Brain microvascular endothelial cell (primary cell): ENCODE results near the gene IDI1.

Source experiments
- DNase-seq: peaks from one replicate; pipeline ENCODE4 v3.0.0-alpha.2; 2020
- H3K27ac ChIP-seq: fragments of 250-450 bp; sonication (Bioruptor Pico); 2 replicates; pipeline ENCODE4 v1.5.1; 2020; ENCODE audit warnings: mild to moderate bottlenecking, moderate library complexity
- H3K27me3 ChIP-seq: fragments of 250-450 bp; sonication (Bioruptor Pico); replicated peaks from 2 replicates; pipeline ENCODE4 v1.5.1; 2020; ENCODE audit warnings: mild to moderate bottlenecking
- H3K36me3 ChIP-seq: fragments of 250-450 bp; sonication (Bioruptor Pico); replicated peaks from 2 replicates; pipeline ENCODE4 v1.5.1; 2020; ENCODE audit warnings: mild to moderate bottlenecking
- H3K4me3 ChIP-seq: 2 replicates; pipeline ENCODE4 v1.5.1; 2011; ENCODE audit warnings: low read depth, mild to moderate bottlenecking, control low read depth, low read length, moderate library complexity
- CTCF ChIP-seq: IDR thresholded peaks from 2 replicates; pipeline ENCODE4 v1.5.1; 2011; ENCODE audit warnings: low read depth, mild to moderate bottlenecking, moderate library complexity, low read length, control low read depth, inconsistent platforms; ENCODE audit errors: missing control alignments
- in situ Hi-C: cut with HindIII; loops from 2 replicates; pipeline ENCODE4 v1.10.0; 2017; ENCODE audit warnings: low sequenced_read_pairs, low pct_ligation_motif_present

IDI1 gene

GRCh38 chr10:1084011-1084950 lies 35.4 kb upstream of the IDI1 start:
- in situ Hi-C loops = no loop called here

GRCh38 chr10:1083581-1083980 lies 34.7 kb upstream of the IDI1 start:
- no peak for TF ChIP-seq CTCF
- in situ Hi-C loops = no loop called here
- H3K36me3 ChIP-seq = peaks cover 66% of the 10 kb centered on the region
- no peak for DNase-seq
- H3K4me3 ChIP-seq = no peak overlapping the region
- no peaks in the 10 kb centered on the region for H3K27me3 ChIP-seq
- H3K27ac ChIP-seq = no peak overlapping the region

More at GRCh38 chr10:1084011-1084950, 35.4 kb upstream of the IDI1 start:
- no peak for TF ChIP-seq CTCF
- Histone ChIP-seq H3K27me3 (no peaks in the 10 kb centered on the region), H3K27ac (no peak overlapping the region), H3K36me3 (peaks cover 70% of the 10 kb centered on the region), H3K4me3 (no peak overlapping the region)
- DNase-seq = no peak

GRCh38 chr10:1078668-1079067 lies 29.7 kb upstream of the IDI1 start:
- no peak for TF ChIP-seq CTCF
- DNase-seq = no peak
- in situ Hi-C loops = no loop called here
- Histone ChIP-seq H3K27me3 (no peaks in the 10 kb centered on the region), H3K27ac (no peak overlapping the region), H3K36me3 (peaks cover 45% of the 10 kb centered on the region), H3K4me3 (no peak overlapping the region)

- peak; percentile 33 for TF ChIP-seq CTCF
- Histone ChIP-seq H3K36me3 (peaks cover 29% of the 10 kb centered on the region), H3K27ac (no peak overlapping the region), H3K27me3 (no peaks in the 10 kb centered on the region), H3K4me3 (no peak overlapping the region)
- no peak for DNase-seq
- in situ Hi-C loops = no loop called here
Measured at GRCh38 chr10:1074748-1075308, 25.9 kb upstream of the IDI1 start.

- in situ Hi-C loops = no loop called here
- Histone ChIP-seq H3K27me3 (no peaks in the 10 kb centered on the region), H3K36me3 (peaks cover 25% of the 10 kb centered on the region), H3K27ac (no peak overlapping the region), H3K4me3 (no peak overlapping the region)
- DNase-seq = no peak
- TF ChIP-seq CTCF = peak; percentile 17
Measured at GRCh38 chr10:1074052-1074747, 25.3 kb upstream of the IDI1 start.
